Measurements from ENCODE around the gene FNTB. TPM values are rescaled to one million over a fixed set of nuclear protein-coding genes. Genes with fewer than 3 reads are reported as not detected.

The FNTB gene
- total and polyA plus RNA-seq, 12 donors: 14.6 to 20.8 (median 16.5) TPM

DNA sequence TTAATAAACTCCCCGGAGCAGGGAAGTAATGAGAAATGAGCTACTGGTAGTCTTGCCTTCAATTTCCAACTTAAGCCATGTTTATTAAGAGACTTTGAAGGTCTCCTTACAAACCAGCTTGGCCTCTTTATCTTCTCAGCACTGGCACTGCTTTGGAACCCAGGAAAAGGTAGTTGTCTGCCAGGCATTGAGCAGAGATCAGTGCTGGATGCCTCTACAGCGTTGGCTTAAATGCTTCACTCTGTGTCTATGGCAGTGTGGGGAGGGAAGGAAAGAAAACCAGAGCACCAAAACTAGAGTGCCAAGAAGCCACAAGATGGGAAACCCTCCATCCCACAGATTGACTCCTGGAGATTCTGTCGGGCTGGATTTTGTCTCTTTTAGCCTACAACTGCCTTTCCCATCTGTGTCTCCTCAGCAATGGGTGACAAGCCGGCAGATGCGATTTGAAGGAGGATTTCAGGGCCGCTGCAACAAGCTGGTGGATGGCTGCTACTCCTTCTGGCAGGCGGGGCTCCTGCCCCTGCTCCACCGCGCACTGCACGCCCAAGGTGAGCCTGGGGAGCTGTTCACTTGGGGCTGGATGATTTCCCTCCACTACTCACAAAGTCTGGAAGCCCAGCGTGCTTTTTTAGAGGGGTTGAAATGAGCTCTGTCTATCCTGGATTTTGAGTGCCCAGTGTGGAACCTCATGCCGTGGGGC is 57.3 kb downstream of the FNTB start:
- ATAC-seq: peak in 3 of 8 donors; percentile 7 to 52 (median 19)
- 86 to 88% methylated on average over 12 of the region's 12 CpGs for WGBS, 2 donors

DNA sequence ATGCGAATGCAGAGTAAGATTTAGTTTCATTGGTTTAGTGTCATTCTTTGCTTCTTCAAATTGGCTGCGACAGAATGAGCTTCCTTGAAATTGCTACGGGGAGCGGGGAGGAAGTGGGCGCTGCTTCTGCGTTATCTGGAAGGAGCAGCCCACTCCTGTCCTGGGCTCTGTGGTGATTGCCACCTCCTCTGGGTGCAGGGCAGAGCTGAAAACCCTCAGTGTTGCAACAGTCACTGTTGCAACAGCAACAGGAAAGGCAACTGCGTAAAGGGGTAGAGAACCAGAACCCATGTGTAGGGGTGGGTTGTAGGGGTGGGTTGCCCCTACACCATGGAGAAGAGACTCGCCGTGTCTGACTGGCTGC is 57.9 kb downstream of the FNTB start:
- ATAC-seq: peak in 6 of 8 donors; percentile 14 to 51 (median 44)
- peaks cover 0 to 63% (median 29%) of the 10 kb centered on the region in 9 donors for H3K36me3 ChIP-seq

More for the DNA sequence above, 57.3 kb downstream of the FNTB start:
- Histone ChIP-seq H3K27ac (peak overlapping the region in 4 of 10 donors; percentile 5 to 85 (median 36)), H3K9me3 (no peaks in the 10 kb centered on the region), H3K27me3 (no peaks in the 10 kb centered on the region), H3K4me3 (peak overlapping the region in 1 of 10 donors; percentile 22), H3K36me3 (peaks cover 0 to 63% (median 29%) of the 10 kb centered on the region in 9 donors), H3K4me1 (peaks cover 0 to 56% (median 17%) of the 10 kb centered on the region in 9 donors)
- TF ChIP-seq, protein P1, sequence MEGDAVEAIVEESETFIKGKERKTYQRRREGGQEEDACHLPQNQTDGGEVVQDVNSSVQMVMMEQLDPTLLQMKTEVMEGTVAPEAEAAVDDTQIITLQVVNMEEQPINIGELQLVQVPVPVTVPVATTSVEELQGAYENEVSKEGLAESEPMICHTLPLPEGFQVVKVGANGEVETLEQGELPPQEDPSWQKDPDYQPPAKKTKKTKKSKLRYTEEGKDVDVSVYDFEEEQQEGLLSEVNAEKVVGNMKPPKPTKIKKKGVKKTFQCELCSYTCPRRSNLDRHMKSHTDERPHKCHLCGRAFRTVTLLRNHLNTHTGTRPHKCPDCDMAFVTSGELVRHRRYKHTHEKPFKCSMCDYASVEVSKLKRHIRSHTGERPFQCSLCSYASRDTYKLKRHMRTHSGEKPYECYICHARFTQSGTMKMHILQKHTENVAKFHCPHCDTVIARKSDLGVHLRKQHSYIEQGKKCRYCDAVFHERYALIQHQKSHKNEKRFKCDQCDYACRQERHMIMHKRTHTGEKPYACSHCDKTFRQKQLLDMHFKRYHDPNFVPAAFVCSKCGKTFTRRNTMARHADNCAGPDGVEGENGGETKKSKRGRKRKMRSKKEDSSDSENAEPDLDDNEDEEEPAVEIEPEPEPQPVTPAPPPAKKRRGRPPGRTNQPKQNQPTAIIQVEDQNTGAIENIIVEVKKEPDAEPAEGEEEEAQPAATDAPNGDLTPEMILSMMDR (IDR thresholded peaks at IDR 0.05): no peak
- DNase-seq: no peak
- intact Hi-C loops (cut with DNase I): loop anchor here in 1 of 10 donors (1.0 kb wide), 1 partner anchor 33 kb away; no protein-coding TSS in a partner anchor

DNA sequence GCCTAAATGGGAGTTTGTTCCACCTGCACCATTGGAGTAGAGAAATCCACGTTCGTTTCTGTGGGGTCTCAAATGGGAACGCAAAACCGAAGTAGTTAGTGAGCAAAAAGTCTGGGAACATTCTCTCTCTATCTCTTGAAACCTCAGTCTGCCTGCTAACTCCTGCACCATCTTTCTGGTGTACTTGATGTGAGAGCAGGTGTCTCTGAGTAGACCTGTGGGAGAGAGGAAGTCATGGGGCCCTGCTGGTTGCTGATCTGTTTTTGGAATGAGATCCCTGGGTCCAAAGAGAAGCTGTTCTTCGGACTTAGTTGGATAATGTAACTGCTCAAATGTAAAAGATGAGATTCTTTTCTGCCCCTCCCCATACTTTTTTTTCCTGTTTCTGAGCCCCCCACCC is 58.3 kb downstream of the FNTB start:
- 86 to 93% methylated on average over 5 of the region's 5 CpGs for WGBS, 2 donors
- no peak for DNase-seq
- Histone ChIP-seq H3K4me3 (no peak overlapping the region), H3K36me3 (peaks cover 0 to 63% (median 29%) of the 10 kb centered on the region in 9 donors), H3K9me3 (no peaks in the 10 kb centered on the region), H3K27me3 (no peaks in the 10 kb centered on the region), H3K27ac (peak overlapping the region in 2 of 10 donors; percentile 37 to 77), H3K4me1 (peaks cover 0 to 56% (median 16%) of the 10 kb centered on the region in 9 donors)
- intact Hi-C loops (cut with DNase I): no loop called here
- TF ChIP-seq, protein P1 (IDR thresholded peaks at IDR 0.05): no peak
- ATAC-seq: no peak

More for the DNA sequence above, 57.9 kb downstream of the FNTB start:
- TF ChIP-seq, protein P1 (IDR thresholded peaks at IDR 0.05): no peak
- H3K9me3 ChIP-seq: no peaks in the 10 kb centered on the region
- peak overlapping the region in 1 of 10 donors; percentile 22 for H3K4me3 ChIP-seq
- no peaks in the 10 kb centered on the region for H3K27me3 ChIP-seq
- H3K27ac ChIP-seq: peak overlapping the region in 3 of 10 donors; percentile 35 to 85 (median 37)
- WGBS, 2 donors: 86 to 90% methylated on average over 9 of the region's 9 CpGs
- DNase-seq: no peak
- peaks cover 0 to 56% (median 16%) of the 10 kb centered on the region in 9 donors for H3K4me1 ChIP-seq
- intact Hi-C loops (cut with DNase I): loop anchor here in 1 of 10 donors (1.0 kb wide), 1 partner anchor 33 kb away; no protein-coding TSS in a partner anchor

DNA sequence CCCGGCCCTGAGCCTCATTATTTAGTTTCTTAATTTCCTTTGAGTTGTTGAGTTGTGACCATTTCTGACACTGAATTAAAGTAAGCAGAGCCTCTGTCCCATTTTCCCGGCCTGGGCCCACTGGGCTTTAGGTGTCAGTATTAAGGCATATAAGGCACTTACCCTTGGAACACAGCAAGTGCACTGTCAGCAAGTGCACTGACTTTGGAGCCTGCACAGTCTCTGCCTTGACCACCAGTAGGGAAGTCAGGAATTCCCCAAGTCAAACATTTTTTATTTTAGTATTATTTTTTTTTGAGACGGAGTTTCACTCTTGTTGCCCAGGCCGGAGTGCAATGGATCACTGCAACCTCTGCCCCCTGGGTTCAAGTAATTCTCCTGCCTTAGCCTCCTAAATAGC is 59.0 kb downstream of the FNTB start:
- Histone ChIP-seq H3K9me3 (no peaks in the 10 kb centered on the region), H3K27me3 (no peaks in the 10 kb centered on the region), H3K27ac (peak overlapping the region in 1 of 10 donors; percentile 77), H3K36me3 (peaks cover 0 to 57% (median 29%) of the 10 kb centered on the region in 9 donors), H3K4me1 (peaks cover 0 to 56% (median 18%) of the 10 kb centered on the region in 9 donors), H3K4me3 (no peak overlapping the region)
- intact Hi-C loops (cut with DNase I): no loop called here
- DNase-seq (no peak), ATAC-seq (no peak)
- WGBS, 2 donors: 87 to 94% methylated on average over 4 of the region's 4 CpGs
- TF ChIP-seq, protein P1 (IDR thresholded peaks at IDR 0.05): no peak
